ENCODE data around the gene ZP1. TPM values are rescaled to one million over a fixed set of nuclear protein-coding genes. Genes with fewer than 3 reads are reported as not detected.

ZP1 gene
- total RNA-seq = not detected in 2 replicates

GRCh38 chr11:60866911-60867870 lies at the start of gene ZP1:
Gene ZP1, plus strand, starts transcription at chr11:60867542. Its CDS starts 20 bp downstream, at chr11:60867562.

GRCh38 chr11:60841797-60842667 lies 25.3 kb upstream of the ZP1 start, which contains the start of gene CCDC86:
Gene CCDC86, plus strand, starts transcription at chr11:60842113. Its CDS starts 12 bp downstream, at chr11:60842125.

GRCh38 chr11:60855726-60856633 lies 11.4 kb upstream of the ZP1 start, which contains the start of gene PTGDR2:
Gene PTGDR2, minus strand, starts transcription at chr11:60855950. Its CDS starts 2,228 bp downstream, at chr11:60853722.

DNA sequence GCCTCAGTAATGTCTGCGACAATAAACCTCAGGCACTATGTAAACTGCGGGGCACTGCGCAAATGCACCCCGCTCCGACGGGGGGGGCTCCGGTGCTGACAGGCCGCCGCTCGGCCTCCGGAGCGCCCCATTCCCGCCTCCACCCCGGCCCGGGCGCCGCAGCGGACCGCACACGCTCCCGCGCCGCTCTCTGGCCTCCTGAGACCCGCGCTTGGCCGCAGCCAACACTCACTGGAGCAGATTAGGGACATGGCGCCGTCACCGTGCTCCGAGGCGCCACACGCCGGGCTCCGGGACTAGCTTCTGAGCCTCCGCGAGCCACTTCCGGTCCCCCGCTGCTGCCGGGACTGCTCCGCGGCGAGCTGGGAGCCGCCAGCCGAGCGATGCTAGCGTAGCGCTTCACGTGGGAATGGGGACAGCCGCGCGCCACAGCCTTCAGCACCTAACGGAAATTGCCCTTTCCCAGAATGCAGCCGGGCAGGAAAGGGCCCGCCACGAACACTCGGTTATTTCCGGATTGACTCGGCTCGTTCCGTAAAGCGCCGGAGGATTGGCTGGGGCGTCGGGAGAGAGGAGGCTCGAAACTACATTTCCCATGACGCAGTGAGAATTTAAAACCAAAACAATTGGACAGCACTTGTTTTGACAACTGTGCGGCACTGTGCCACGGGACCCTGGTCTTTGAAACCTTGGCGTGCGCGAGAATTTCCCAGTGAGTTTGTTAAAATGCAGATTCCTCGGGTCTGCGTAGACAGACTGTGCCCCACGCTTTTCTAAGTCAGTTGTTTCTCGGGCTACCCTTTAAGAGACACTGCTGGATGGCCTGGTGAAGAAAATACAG lies 39.0 kb downstream of the ZP1 start, which contains the start of gene PRPF19:
TSS of gene PRPF19 (minus strand) at position 454 of the 841 bp plus-strand sequence. CDS start at position 251, 203 bp downstream.

GRCh38 chr11:60913793-60914632 lies 46.7 kb downstream of the ZP1 start, which contains the start of gene TMEM109:
Gene TMEM109, plus strand, starts transcription at chr11:60914158. Its CDS starts 5,536 bp downstream, at chr11:60919694.

GRCh38 chr11:60924110-60924905 lies 57.0 kb downstream of the ZP1 start, which contains the start of gene TMEM132A:
Gene TMEM132A, plus strand, starts transcription at chr11:60924460. Its CDS starts 174 bp downstream, at chr11:60924634.

Other genes with a start within 250 kb of the ZP1 start
- not detected in 2 replicates for gene MS4A8, start 167.9 kb upstream of the ZP1 start, total RNA-seq
- gene MS4A18, start 142.8 kb upstream of the ZP1 start, total RNA-seq = not detected in 2 replicates
- not detected in 2 replicates for gene MS4A15, start 110.7 kb upstream of the ZP1 start, total RNA-seq
- not detected in 2 replicates for gene MS4A10, start 82.2 kb upstream of the ZP1 start, total RNA-seq
- 5.7 and 15.2 TPM in 2 replicates for gene CCDC86, start 25.4 kb upstream of the ZP1 start, total RNA-seq
- gene PTGDR2, start 11.6 kb upstream of the ZP1 start, total RNA-seq = 0.06 TPM in 1 of 2 replicates, not detected in the other
- gene PRPF19, start 39.0 kb downstream of the ZP1 start, total RNA-seq = 33.8 and 48.3 TPM in 2 replicates
- 72.2 and 114 TPM in 2 replicates for gene TMEM109, start 46.6 kb downstream of the ZP1 start, total RNA-seq
- 40.2 and 137 TPM in 2 replicates for gene TMEM132A, start 56.9 kb downstream of the ZP1 start, total RNA-seq
- 11.5 and 13.2 TPM in 2 replicates for gene SLC15A3, start 84.6 kb downstream of the ZP1 start, total RNA-seq
- gene CD6, start 104.1 kb downstream of the ZP1 start, total RNA-seq = under 0.01 TPM in 1 of 2 replicates, not detected in the other
- gene CD5, start 234.9 kb downstream of the ZP1 start, total RNA-seq = not detected in 2 replicates